ENCODE measurements around the gene FER.

DNA sequence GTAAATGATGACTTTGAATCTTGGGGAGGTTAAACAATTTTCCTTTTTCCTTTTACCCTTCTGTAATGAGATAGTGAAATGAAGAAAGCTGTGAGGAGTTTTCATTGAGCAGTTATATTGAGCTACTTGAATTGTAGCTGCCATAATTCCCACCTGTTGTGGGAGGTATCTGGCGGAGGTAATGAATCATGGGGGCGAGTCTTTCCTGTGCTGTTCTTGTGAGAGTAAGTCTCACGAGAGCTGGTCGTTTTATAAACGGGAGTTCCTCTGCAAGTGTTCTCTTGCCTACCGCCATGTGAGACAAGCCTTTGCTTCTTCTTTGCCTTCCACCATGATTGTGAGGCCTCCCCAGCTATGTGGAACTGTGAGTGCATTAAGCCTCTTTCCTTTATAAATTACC lies 258.4 kb downstream of the FER start:
- TF ChIP-seq, protein P1, sequence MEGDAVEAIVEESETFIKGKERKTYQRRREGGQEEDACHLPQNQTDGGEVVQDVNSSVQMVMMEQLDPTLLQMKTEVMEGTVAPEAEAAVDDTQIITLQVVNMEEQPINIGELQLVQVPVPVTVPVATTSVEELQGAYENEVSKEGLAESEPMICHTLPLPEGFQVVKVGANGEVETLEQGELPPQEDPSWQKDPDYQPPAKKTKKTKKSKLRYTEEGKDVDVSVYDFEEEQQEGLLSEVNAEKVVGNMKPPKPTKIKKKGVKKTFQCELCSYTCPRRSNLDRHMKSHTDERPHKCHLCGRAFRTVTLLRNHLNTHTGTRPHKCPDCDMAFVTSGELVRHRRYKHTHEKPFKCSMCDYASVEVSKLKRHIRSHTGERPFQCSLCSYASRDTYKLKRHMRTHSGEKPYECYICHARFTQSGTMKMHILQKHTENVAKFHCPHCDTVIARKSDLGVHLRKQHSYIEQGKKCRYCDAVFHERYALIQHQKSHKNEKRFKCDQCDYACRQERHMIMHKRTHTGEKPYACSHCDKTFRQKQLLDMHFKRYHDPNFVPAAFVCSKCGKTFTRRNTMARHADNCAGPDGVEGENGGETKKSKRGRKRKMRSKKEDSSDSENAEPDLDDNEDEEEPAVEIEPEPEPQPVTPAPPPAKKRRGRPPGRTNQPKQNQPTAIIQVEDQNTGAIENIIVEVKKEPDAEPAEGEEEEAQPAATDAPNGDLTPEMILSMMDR (conservative IDR thresholded peaks at IDR 0.05; ENCODE audit: low read depth, low read length), result no peak
- no peak for TF ChIP-seq EZH2 (IDR thresholded peaks at IDR 0.05; ENCODE audit: borderline replicate concordance, low read depth, low read length, poor library complexity, severe bottlenecking)

All from A673 (cell line).